IgD-negative memory B cell (primary cell): ENCODE results near the gene PFN2. TPM values are rescaled to one million over a fixed set of nuclear protein-coding genes. Genes with fewer than 3 reads are reported as not detected.

Source experiments
- polyA plus RNA-seq: library from polyadenylated mRNA; unstranded; fragments of 300-500 nt; fragmentation: Illumina TruSeq; gene quantifications from one replicate; pipeline ENCODE4 v1.2.3, GENCODE V29; 2021

The PFN2 gene
- polyA plus RNA-seq, 1 donor from 2014 or later, result 2.8 TPM

Other genes with a start within 250 kb of the PFN2 start
- gene COMMD2, start 218.4 kb downstream of the PFN2 start, polyA plus RNA-seq, result 59.8 TPM
- gene ANKUB1, start 178.3 kb downstream of the PFN2 start, polyA plus RNA-seq, result not detected
- gene RNF13, start 157.7 kb downstream of the PFN2 start, polyA plus RNA-seq, result 121 TPM